ENCODE results near the gene KARS1. TPM values are rescaled to one million over a fixed set of nuclear protein-coding genes. Genes with fewer than 3 reads are reported as not detected.

The KARS1 gene
- total RNA-seq, 1 donor from 2014 or later: 65.2 TPM

DNA sequence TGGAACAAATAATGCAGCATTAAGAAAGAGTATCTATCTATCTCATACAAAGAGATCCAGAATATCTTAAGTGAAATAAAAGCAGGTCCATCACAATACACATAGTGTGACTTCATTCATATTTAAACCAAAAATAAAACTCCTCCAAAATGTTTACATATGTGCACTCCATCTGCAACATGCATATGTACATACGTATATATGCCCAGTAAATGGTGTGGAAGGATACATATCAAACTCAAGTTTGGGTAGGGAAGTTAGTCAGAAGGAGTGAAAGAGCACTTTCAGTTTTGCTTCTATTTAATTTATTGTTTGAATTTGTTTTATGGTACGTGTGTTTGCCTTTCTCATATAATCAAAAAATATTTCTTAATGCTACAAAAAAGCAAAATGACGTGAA is 12.4 kb downstream of the KARS1 start:
- intact Hi-C loops (cut with DNase I): no loop called here
- H3K36me3 ChIP-seq: peaks cover 79 to 100% of the 10 kb centered on the region in 2 donors
- H3K9me3 ChIP-seq: no peaks in the 10 kb centered on the region
- DNase-seq (ENCODE audit: low spot score in 2 of 2): no peak
- no peaks in the 10 kb centered on the region for H3K4me1 ChIP-seq
- H3K4me3 ChIP-seq: no peak overlapping the region
- H3K27me3 ChIP-seq: no peaks in the 10 kb centered on the region
- H3K27ac ChIP-seq: no peak overlapping the region
- TF ChIP-seq, protein P1, sequence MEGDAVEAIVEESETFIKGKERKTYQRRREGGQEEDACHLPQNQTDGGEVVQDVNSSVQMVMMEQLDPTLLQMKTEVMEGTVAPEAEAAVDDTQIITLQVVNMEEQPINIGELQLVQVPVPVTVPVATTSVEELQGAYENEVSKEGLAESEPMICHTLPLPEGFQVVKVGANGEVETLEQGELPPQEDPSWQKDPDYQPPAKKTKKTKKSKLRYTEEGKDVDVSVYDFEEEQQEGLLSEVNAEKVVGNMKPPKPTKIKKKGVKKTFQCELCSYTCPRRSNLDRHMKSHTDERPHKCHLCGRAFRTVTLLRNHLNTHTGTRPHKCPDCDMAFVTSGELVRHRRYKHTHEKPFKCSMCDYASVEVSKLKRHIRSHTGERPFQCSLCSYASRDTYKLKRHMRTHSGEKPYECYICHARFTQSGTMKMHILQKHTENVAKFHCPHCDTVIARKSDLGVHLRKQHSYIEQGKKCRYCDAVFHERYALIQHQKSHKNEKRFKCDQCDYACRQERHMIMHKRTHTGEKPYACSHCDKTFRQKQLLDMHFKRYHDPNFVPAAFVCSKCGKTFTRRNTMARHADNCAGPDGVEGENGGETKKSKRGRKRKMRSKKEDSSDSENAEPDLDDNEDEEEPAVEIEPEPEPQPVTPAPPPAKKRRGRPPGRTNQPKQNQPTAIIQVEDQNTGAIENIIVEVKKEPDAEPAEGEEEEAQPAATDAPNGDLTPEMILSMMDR (IDR thresholded peaks at IDR 0.05): no peak

DNA sequence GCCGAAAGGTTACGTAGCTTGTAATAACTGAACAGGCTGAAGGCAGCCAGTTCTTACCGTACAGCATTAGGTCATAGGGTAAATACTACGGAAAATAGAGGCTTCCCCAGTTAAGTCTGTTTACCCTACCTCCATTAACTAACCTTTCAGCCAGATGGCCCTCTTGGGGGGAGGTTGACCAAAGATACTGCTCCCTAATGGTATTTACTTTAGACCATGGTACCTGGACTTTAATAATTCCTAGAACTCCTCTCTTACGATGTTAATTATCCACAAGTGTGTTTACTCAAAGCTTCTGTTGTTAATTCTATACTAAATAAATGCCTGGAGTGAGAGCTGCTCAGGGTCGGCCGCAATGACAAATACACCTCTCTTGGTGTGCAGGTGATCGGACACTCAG is 14.6 kb downstream of the KARS1 start:
- intact Hi-C loops (cut with DNase I): no loop called here
- H3K4me1 ChIP-seq: no peaks in the 10 kb centered on the region
- no peak overlapping the region for H3K27ac ChIP-seq
- H3K9me3 ChIP-seq: no peaks in the 10 kb centered on the region
- no peak overlapping the region for H3K4me3 ChIP-seq
- no peak for DNase-seq (ENCODE audit: low spot score in 2 of 2)
- no peaks in the 10 kb centered on the region for H3K27me3 ChIP-seq
- TF ChIP-seq, protein P1 (IDR thresholded peaks at IDR 0.05): no peak
- H3K36me3 ChIP-seq: peaks cover 87 to 100% of the 10 kb centered on the region in 2 donors

DNA sequence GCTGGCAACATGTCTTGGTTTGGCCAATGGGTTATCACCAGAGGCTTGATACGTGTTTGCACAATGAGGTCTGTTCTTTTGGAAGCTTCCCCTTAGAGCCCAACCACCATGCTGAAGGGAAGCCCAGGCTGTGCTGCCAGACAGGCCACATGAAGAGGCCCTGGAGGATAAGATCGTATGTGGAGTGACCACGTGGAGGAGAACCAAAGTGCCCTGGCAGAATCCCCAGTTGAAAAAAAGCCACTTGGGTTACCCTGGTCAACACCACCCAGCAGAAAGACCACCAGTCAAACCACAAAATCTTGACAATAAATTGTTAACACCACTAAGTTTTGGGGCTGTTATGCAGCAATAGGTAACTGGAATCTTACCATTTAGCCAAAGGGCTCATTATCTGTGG is 17.4 kb downstream of the KARS1 start:
- H3K9me3 ChIP-seq: no peaks in the 10 kb centered on the region
- H3K27ac ChIP-seq: no peak overlapping the region
- intact Hi-C loops (cut with DNase I): no loop called here
- H3K4me1 ChIP-seq: no peaks in the 10 kb centered on the region
- TF ChIP-seq, protein P1 (IDR thresholded peaks at IDR 0.05): no peak
- peaks cover 81 to 94% of the 10 kb centered on the region in 2 donors for H3K36me3 ChIP-seq
- DNase-seq (ENCODE audit: low spot score in 2 of 2): no peak
- H3K27me3 ChIP-seq: no peaks in the 10 kb centered on the region
- no peak overlapping the region for H3K4me3 ChIP-seq

DNA sequence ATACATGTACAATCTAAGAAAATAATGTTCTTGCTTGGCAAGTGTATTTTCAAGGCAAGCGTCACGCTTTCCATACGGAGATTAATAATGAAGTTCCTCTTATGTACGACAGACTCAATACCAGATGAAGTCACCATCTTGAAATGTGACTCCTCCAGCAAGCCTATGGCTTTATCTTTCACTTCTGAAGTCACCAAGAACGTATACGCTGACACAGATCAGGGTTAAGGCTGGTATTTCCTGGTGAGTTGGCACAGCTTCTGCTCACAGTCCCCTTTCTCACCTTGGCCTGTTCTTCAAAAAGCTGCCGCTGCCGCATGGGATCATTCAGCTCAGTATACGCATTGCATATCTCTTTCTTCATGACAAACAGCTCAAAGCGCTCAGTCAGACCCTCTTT is 18.3 kb downstream of the KARS1 start:
- DNase-seq (ENCODE audit: low spot score in 2 of 2): no peak
- H3K27ac ChIP-seq: no peak overlapping the region
- peaks cover 73 to 85% of the 10 kb centered on the region in 2 donors for H3K36me3 ChIP-seq
- no peaks in the 10 kb centered on the region for H3K27me3 ChIP-seq
- TF ChIP-seq, protein P1 (IDR thresholded peaks at IDR 0.05): no peak
- intact Hi-C loops (cut with DNase I): loop anchor here (10.0 kb wide), 1 partner anchor 644 kb away; the partner anchor contains the start of gene WDR59
- no peaks in the 10 kb centered on the region for H3K4me1 ChIP-seq
- no peak overlapping the region for H3K4me3 ChIP-seq
- no peaks in the 10 kb centered on the region for H3K9me3 ChIP-seq

DNA sequence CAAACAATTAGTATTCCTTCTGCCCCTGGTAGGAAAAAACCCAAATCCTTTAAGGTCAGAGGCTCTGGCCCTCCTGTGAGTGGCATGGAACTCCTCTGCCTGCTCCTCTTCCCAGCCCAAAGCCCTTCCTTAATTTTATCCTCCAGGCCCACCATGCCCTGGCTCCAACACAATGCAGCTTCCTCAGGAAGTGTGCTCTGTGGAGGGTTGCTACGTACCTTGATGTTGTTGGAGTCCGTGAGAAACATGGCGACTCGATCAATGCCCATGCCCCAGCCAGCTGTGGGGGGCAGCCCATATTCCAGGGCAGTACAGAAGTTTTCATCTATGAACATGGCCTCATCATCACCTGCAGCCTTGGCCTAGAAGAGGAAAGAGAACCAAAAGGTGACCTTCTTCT is 19.1 kb downstream of the KARS1 start:
- TF ChIP-seq, protein P1 (IDR thresholded peaks at IDR 0.05): no peak
- Histone ChIP-seq H3K36me3 (peaks cover 65 to 77% of the 10 kb centered on the region in 2 donors), H3K27ac (no peak overlapping the region), H3K4me1 (peaks cover 0 to 2% of the 10 kb centered on the region in 2 donors), H3K9me3 (no peaks in the 10 kb centered on the region), H3K27me3 (no peaks in the 10 kb centered on the region), H3K4me3 (no peak overlapping the region)
- intact Hi-C loops (cut with DNase I): loop anchor here (10.0 kb wide), 1 partner anchor 644 kb away; the partner anchor contains the start of gene WDR59
- no peak for DNase-seq (ENCODE audit: low spot score in 2 of 2)

DNA sequence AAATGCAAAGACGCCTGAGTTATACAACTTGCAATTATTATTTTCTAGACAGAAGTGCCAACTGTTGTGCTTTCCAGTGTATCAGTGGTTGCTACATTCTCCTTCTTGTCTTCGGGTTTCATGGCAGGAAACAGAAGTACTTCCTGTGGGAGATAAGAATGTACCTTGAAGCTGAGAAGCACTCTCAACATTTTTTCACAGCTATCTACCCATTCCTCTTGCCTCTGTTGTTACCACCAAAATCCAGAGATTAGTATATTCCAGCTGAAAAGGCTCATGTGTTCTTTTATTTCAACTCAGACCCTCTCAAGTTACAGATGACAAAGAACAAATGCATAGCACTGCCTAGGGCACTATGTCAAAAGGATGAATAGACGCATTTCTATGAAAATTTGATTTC is 19.6 kb downstream of the KARS1 start:
- no peak for DNase-seq (ENCODE audit: low spot score in 2 of 2)
- Histone ChIP-seq H3K9me3 (no peaks in the 10 kb centered on the region), H3K4me1 (peaks cover 0 to 2% of the 10 kb centered on the region in 2 donors), H3K4me3 (no peak overlapping the region), H3K27me3 (no peaks in the 10 kb centered on the region), H3K27ac (no peak overlapping the region), H3K36me3 (peaks cover 65 to 72% of the 10 kb centered on the region in 2 donors)
- intact Hi-C loops (cut with DNase I): loop anchor here (10.0 kb wide), 1 partner anchor 643 kb away; the partner anchor contains the start of gene WDR59
- TF ChIP-seq, protein P1 (IDR thresholded peaks at IDR 0.05): no peak
